ENCODE data around the gene ILKAP.

GRCh38 chr2:238242731-238243495 is 39.4 kb upstream of the ILKAP start:
- TF ChIP-seq POLR2AphosphoS5 (IDR thresholded peaks at IDR 0.05) = no peak
- no peak for TF ChIP-seq CTCF (IDR thresholded peaks at IDR 0.05)

Measured in esophagus muscularis mucosa (tissue), 3 donors.